Stomach (tissue), 4 donors: ENCODE measurements around the gene PTPRD.

Experiments
- POLR2A ChIP-seq, 4 donors: fragments of 450-650 bp; IDR thresholded peaks; one replicate each; pipeline ENCODE4 v1.6.1; 2016; ENCODE audit warnings: antibody characterized with exemption in 4 of 4, control low read depth in 2 of 4, mild to moderate bottlenecking in 1 of 4, moderate library complexity in 1 of 4
- TF ChIP-seq, protein P1 (sequence below), 7 experiments: fragments of 450-650 bp in 4 of 7; fragments of 200-600 bp in 3 of 7; sonication (generic) in 3 of 7; IDR thresholded peaks; one replicate each; pipeline ENCODE4 v1.5.1; 2016 to 2019; ENCODE audit warnings: antibody characterized with exemption in 7 of 7, control low read depth in 2 of 7, mild to moderate bottlenecking in 1 of 7

DNA sequence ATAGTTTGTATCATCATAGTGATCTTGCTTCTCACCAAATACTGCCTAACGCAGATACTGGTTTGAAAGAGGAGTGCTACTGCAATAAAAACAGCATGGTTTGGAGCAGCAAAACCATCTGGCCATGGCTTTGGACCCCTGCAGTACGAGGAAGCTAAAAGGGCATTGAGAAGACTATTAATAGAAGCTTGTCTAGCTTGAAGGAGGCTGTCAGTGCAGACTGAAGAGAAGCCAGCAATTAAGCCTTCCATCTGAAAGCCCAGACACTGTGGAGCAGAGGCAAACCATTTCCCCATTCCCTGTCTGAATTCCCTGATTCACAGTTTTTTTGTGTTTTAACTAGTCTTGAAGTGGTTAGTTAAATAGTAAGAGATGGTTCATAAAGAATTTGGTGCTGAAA, 281.6 kb downstream of the PTPRD start:
- TF ChIP-seq, protein P1, sequence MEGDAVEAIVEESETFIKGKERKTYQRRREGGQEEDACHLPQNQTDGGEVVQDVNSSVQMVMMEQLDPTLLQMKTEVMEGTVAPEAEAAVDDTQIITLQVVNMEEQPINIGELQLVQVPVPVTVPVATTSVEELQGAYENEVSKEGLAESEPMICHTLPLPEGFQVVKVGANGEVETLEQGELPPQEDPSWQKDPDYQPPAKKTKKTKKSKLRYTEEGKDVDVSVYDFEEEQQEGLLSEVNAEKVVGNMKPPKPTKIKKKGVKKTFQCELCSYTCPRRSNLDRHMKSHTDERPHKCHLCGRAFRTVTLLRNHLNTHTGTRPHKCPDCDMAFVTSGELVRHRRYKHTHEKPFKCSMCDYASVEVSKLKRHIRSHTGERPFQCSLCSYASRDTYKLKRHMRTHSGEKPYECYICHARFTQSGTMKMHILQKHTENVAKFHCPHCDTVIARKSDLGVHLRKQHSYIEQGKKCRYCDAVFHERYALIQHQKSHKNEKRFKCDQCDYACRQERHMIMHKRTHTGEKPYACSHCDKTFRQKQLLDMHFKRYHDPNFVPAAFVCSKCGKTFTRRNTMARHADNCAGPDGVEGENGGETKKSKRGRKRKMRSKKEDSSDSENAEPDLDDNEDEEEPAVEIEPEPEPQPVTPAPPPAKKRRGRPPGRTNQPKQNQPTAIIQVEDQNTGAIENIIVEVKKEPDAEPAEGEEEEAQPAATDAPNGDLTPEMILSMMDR (IDR thresholded peaks at IDR 0.05): no peak
- TF ChIP-seq POLR2A (IDR thresholded peaks at IDR 0.05): no peak
